Suprapubic skin (tissue), 4 donors: ENCODE measurements around the gene ICOS. TPM values are rescaled to one million over a fixed set of nuclear protein-coding genes. Genes with fewer than 3 reads are reported as not detected.

Experiments
- DNase-seq, 2 donors: peaks; one replicate each; pipeline ENCODE4 v3.0.0-alpha.2; 2019; ENCODE audit warnings: low spot score in 2 of 2
- H3K27ac ChIP-seq: fragments of 200-600 bp; sonication (generic); one replicate; pipeline ENCODE4 v1.5.1; 2019
- H3K27me3 ChIP-seq: fragments of 200-600 bp; sonication (generic); one replicate; pipeline ENCODE4 v1.5.1; 2019
- H3K36me3 ChIP-seq: fragments of 200-600 bp; sonication (generic); one replicate; pipeline ENCODE4 v1.5.1; 2019
- H3K4me1 ChIP-seq: fragments of 200-600 bp; sonication (generic); one replicate; pipeline ENCODE4 v1.5.1; 2019
- H3K4me3 ChIP-seq: fragments of 200-600 bp; sonication (generic); one replicate; pipeline ENCODE4 v1.5.1; 2019; ENCODE audit warnings: mild to moderate bottlenecking
- H3K9me3 ChIP-seq: fragments of 200-600 bp; sonication (generic); one replicate; pipeline ENCODE4 v1.5.1; 2019
- CTCF ChIP-seq, 2 donors: fragments of 200-600 bp in 1 of 2; fragments of 450-650 bp in 1 of 2; sonication (generic) in 1 of 2; IDR thresholded peaks; one replicate each; pipeline ENCODE4 v1.5.1; 2016 to 2019; ENCODE audit warnings: antibody characterized with exemption in 2 of 2, mild to moderate bottlenecking in 1 of 2, moderate library complexity in 1 of 2
- EP300 ChIP-seq: sonication (generic); formaldehyde crosslinking; IDR thresholded peaks from one replicate; pipeline ENCODE4 v1.6.1; 2017; ENCODE audit warnings: antibody characterized with exemption
- POLR2A ChIP-seq, 2 donors: fragments of 450-650 bp; IDR thresholded peaks; one replicate each; pipeline ENCODE4 v1.6.1; 2017; ENCODE audit warnings: antibody characterized with exemption in 2 of 2, mild to moderate bottlenecking in 2 of 2, moderate library complexity in 2 of 2
- POLR2AphosphoS5 ChIP-seq, 3 donors: sonication (generic); formaldehyde crosslinking; IDR thresholded peaks; one replicate each; pipeline ENCODE4 v1.6.1; 2017; ENCODE audit warnings: antibody characterized with exemption in 3 of 3
- WGBS: methylation state at CpG from one replicate; pipeline ENCODE4 v1.1.5; 2018; 5-methylcytosine and 5-hydroxymethylcytosine counted together
- total RNA-seq, 4 donors: library from RNA; depleted of rRNA; stranded (reverse); fragments of >200 nt; gene quantifications; one replicate each; pipeline ENCODE4 v1.1.0, GENCODE V29; 2016

ICOS gene
- total RNA-seq, 4 donors from 2014 or later = 0.47 TPM; not detected in 3

DNA sequence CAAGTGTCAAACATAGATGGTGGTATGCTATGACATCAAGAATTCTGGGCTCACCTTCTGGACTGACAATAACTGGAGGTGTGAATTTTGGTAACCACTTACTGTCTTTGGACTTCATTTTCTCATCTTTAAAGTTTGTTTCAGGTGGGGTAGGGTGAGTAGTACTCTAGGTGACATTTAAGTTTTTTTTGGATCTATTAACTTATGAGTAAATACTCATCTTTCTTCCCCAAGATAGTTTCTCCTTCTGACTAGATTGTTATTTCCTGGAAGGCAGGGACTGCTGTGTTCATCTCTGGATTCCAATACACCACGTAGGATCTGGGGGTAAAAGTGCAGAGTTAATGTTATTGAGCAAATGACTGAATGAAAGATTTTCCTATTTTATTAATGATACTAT lies 55.9 kb downstream of the ICOS start:
- no peaks in the 10 kb centered on the region for H3K36me3 ChIP-seq
- H3K4me3 ChIP-seq = no peak overlapping the region
- H3K4me1 ChIP-seq = no peaks in the 10 kb centered on the region
- TF ChIP-seq POLR2A (IDR thresholded peaks at IDR 0.05) (no peak), POLR2AphosphoS5 (IDR thresholded peaks at IDR 0.05) (no peak), EP300 (no peak), CTCF (IDR thresholded peaks at IDR 0.05) (no peak)
- H3K9me3 ChIP-seq = no peaks in the 10 kb centered on the region
- 73% methylated on average over 1 of the region's 1 CpG for WGBS
- H3K27ac ChIP-seq = no peak overlapping the region
- no peak for DNase-seq
- no peaks in the 10 kb centered on the region for H3K27me3 ChIP-seq

- H3K27ac ChIP-seq = no peak overlapping the region
- TF ChIP-seq POLR2AphosphoS5 (IDR thresholded peaks at IDR 0.05) (no peak), CTCF (IDR thresholded peaks at IDR 0.05) (no peak), EP300 (no peak), POLR2A (IDR thresholded peaks at IDR 0.05) (no peak)
- WGBS = 88% methylated on average over 4 of the region's 4 CpGs
- H3K4me3 ChIP-seq = no peak overlapping the region
- H3K4me1 ChIP-seq = no peaks in the 10 kb centered on the region
- no peak for DNase-seq
- H3K27me3 ChIP-seq = no peaks in the 10 kb centered on the region
- H3K36me3 ChIP-seq = no peaks in the 10 kb centered on the region
- H3K9me3 ChIP-seq = no peaks in the 10 kb centered on the region
Observed at GRCh38 chr2:203993011-203993410, 56.4 kb downstream of the ICOS start.

DNA sequence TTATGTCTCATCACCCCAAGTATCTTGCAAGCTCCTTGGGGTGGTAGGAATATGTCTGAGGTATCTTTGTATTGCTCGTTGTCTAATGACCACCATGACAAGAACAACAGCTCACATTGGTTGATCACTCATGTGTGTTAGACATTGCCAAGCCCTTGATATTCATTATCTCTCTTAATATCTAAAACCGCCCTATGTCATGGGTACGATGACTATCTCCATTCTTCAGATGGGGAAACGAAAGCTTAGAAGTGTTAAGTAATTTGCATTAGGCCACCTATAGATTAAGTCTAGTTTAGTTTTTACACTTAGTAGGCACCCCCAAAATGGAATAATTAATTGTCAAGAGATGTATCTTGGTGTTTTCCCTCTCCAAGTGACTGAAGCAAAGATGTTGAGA lies 57.0 kb downstream of the ICOS start:
- WGBS = 93% methylated on average over 4 of the region's 4 CpGs
- no peak for DNase-seq
- Histone ChIP-seq H3K4me3 (no peak overlapping the region), H3K4me1 (no peaks in the 10 kb centered on the region), H3K27me3 (no peaks in the 10 kb centered on the region), H3K9me3 (no peaks in the 10 kb centered on the region), H3K27ac (no peak overlapping the region), H3K36me3 (no peaks in the 10 kb centered on the region)
- TF ChIP-seq POLR2AphosphoS5 (IDR thresholded peaks at IDR 0.05) (no peak), CTCF (IDR thresholded peaks at IDR 0.05) (no peak), POLR2A (IDR thresholded peaks at IDR 0.05) (no peak), EP300 (no peak)

DNA sequence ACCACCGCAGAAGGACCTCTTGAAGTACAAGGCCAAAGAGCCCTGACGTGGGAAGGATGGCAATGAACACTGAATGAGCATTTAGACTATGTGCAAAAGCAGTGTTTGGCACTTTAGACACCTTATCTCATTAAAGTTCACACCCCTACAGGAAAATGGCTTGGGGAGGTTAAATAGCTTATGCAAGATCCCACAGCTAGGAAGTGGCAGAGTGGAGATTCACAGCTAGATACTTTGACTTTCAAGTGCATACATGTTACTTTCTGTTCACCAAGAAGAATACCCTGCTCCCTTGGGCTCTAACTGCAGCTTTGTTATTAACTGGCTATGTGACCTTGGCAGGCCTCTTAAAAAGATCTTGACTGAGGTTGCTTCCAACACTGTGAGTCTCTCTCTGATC lies 58.2 kb downstream of the ICOS start:
- WGBS = 84% methylated on average over 2 of the region's 2 CpGs
- Histone ChIP-seq H3K36me3 (no peaks in the 10 kb centered on the region), H3K9me3 (no peaks in the 10 kb centered on the region), H3K4me1 (no peaks in the 10 kb centered on the region), H3K4me3 (no peak overlapping the region), H3K27ac (no peak overlapping the region), H3K27me3 (no peaks in the 10 kb centered on the region)
- DNase-seq = no peak
- no peak for TF ChIP-seq CTCF (IDR thresholded peaks at IDR 0.05)
- no peak for TF ChIP-seq POLR2A (IDR thresholded peaks at IDR 0.05)
- TF ChIP-seq POLR2AphosphoS5 (IDR thresholded peaks at IDR 0.05) = no peak
- TF ChIP-seq EP300 = no peak

DNA sequence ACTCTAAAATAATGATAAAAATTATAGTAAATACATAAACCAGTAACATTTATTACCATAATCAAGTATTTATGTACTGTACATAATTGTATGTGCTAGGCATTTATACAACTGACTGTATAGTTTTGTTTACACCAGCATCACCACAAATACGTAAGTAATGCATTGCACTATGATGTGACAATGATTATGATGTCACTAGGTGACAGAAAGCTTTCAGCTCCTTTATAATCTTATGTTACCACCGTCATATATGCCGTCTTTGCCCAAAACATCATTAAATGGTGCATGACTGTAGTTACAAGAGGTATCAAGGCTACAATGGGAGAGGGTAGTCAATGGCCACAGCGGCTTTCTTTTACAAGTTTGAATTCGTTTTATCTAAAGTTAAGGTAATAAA lies 60.1 kb downstream of the ICOS start:
- Histone ChIP-seq H3K27me3 (no peaks in the 10 kb centered on the region), H3K4me3 (no peak overlapping the region), H3K36me3 (no peaks in the 10 kb centered on the region), H3K27ac (no peak overlapping the region), H3K9me3 (no peaks in the 10 kb centered on the region), H3K4me1 (no peaks in the 10 kb centered on the region)
- TF ChIP-seq POLR2AphosphoS5 (IDR thresholded peaks at IDR 0.05) = no peak
- no peak for TF ChIP-seq POLR2A (IDR thresholded peaks at IDR 0.05)
- no peak for TF ChIP-seq EP300
- no peak for TF ChIP-seq CTCF (IDR thresholded peaks at IDR 0.05)
- WGBS = 92% methylated on average over 5 of the region's 5 CpGs
- no peak for DNase-seq
